Measurements from ENCODE around the gene EAF1.

DNA sequence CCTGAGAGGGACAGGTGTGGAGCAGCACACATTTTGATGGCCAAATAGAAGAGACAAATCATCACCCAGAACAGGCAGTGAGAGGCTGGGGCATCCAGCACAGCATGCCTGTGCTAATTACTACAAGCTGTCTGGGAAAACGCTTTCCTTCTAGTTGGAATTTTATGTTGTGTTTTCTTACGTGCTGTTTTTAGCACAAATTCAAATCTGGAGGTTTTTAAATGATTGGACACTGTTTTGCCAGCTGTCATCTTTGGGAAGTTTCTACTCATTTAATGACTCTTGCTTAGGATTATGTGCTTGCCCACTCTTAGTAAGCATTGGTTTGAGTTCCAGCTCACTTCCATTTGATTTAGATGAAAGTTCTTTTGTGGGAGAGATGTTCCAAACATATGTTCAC lies 43.5 kb downstream of the EAF1 start:
- no peak for TF ChIP-seq POLR2A (IDR thresholded peaks at IDR 0.05)
- TF ChIP-seq, protein P1, sequence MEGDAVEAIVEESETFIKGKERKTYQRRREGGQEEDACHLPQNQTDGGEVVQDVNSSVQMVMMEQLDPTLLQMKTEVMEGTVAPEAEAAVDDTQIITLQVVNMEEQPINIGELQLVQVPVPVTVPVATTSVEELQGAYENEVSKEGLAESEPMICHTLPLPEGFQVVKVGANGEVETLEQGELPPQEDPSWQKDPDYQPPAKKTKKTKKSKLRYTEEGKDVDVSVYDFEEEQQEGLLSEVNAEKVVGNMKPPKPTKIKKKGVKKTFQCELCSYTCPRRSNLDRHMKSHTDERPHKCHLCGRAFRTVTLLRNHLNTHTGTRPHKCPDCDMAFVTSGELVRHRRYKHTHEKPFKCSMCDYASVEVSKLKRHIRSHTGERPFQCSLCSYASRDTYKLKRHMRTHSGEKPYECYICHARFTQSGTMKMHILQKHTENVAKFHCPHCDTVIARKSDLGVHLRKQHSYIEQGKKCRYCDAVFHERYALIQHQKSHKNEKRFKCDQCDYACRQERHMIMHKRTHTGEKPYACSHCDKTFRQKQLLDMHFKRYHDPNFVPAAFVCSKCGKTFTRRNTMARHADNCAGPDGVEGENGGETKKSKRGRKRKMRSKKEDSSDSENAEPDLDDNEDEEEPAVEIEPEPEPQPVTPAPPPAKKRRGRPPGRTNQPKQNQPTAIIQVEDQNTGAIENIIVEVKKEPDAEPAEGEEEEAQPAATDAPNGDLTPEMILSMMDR (IDR thresholded peaks at IDR 0.05) = no peak
